HL-60 (cell line): Measurements from ENCODE around the gene ABCC1.
A peak's percentile ranks its signal among the peaks of the same experiment; 100 is the strongest.

Experiments
- DNase-seq, 2 experiments: peaks; one replicate each; pipeline ENCODE4 v3.0.0-alpha.2; 2010 to 2020; ENCODE audit warnings: low read depth in 1 of 2, low spot score in 1 of 2
- H3K27ac ChIP-seq: fragments of 250-450 bp; sonication (Bioruptor Pico); replicated peaks from 2 replicates; pipeline ENCODE4 v1.5.1; 2020; ENCODE audit warnings: mild to moderate bottlenecking, moderate library complexity
- H3K27me3 ChIP-seq: fragments of 250-450 bp; sonication (Bioruptor Pico); 2 replicates; pipeline ENCODE4 v1.5.1; 2021; ENCODE audit warnings: mild to moderate bottlenecking, moderate library complexity; ENCODE audit not compliant: insufficient read depth, poor library complexity, severe bottlenecking
- H3K4me3 ChIP-seq: replicated peaks from 2 replicates; pipeline ENCODE4 v1.5.1; 2011; ENCODE audit warnings: mild to moderate bottlenecking, control low read depth, low read length; ENCODE audit not compliant: insufficient read depth
- CTCF ChIP-seq: IDR thresholded peaks from one replicate; pipeline ENCODE4 v1.5.1; 2011; ENCODE audit warnings: low read length, control low read depth, inconsistent platforms; ENCODE audit not compliant: insufficient read depth
- GABPA ChIP-seq: IDR thresholded peaks from 2 replicates; pipeline ENCODE4 v1.6.1; 2012; ENCODE audit warnings: low read depth
- POLR2AphosphoS5 ChIP-seq: IDR thresholded peaks from 2 replicates; pipeline ENCODE4 v1.6.1; 2012; ENCODE audit warnings: low read depth
- REST ChIP-seq: IDR thresholded peaks from 2 replicates; pipeline ENCODE4 v1.6.1; 2012; ENCODE audit warnings: low read depth; ENCODE audit not compliant: insufficient replicate concordance
- SPI1 ChIP-seq: IDR thresholded peaks from 2 replicates; pipeline ENCODE4 v1.6.1; 2012; ENCODE audit warnings: low read depth, mild to moderate bottlenecking, borderline replicate concordance

Gene ABCC1

GRCh38 chr16:16037521-16037920 is 88.1 kb downstream of the ABCC1 start:
- DNase-seq: no peak
- H3K27ac ChIP-seq: no peak overlapping the region
- TF ChIP-seq GABPA: no peak
- TF ChIP-seq CTCF: no peak
- TF ChIP-seq SPI1: no peak
- TF ChIP-seq POLR2AphosphoS5: no peak
- no peak for TF ChIP-seq REST
- no peak overlapping the region for H3K4me3 ChIP-seq
- H3K27me3 ChIP-seq: no peaks in the 10 kb centered on the region

- no peak overlapping the region for H3K4me3 ChIP-seq
- TF ChIP-seq POLR2AphosphoS5 (no peak), GABPA (no peak), REST (no peak), CTCF (no peak), SPI1 (no peak)
- H3K27ac ChIP-seq: no peak overlapping the region
- H3K27me3 ChIP-seq: no peaks in the 10 kb centered on the region
- no peak for DNase-seq
These were observed 88.6 kb downstream of the ABCC1 start for GRCh38 chr16:16037970-16038369.

GRCh38 chr16:16038950-16039349 is 89.5 kb downstream of the ABCC1 start:
- H3K27ac ChIP-seq: no peak overlapping the region
- DNase-seq: peak in 1 of 2 experiments; percentile 70
- no peaks in the 10 kb centered on the region for H3K27me3 ChIP-seq

More at GRCh38 chr16:16038950-16039349, 89.5 kb downstream of the ABCC1 start:
- TF ChIP-seq SPI1 (peak; percentile 84; the same call in 1 of the 2 replicates), POLR2AphosphoS5 (no peak), REST (no peak), GABPA (peak; percentile 67), CTCF (no peak)
- H3K4me3 ChIP-seq: no peak overlapping the region
